MM.1S (cell line): ENCODE data around the gene TBXT.

Source experiments
- EZH2phosphoT487 ChIP-seq: fragments of 300-600 bp; sonication (generic); IDR thresholded peaks from 2 replicates; pipeline ENCODE4 v1.6.1; 2018; ENCODE audit warnings: antibody characterized with exemption, low read length
- TF ChIP-seq, protein P1 (sequence below): fragments of 300-600 bp; sonication (generic); IDR thresholded peaks from 2 replicates; pipeline ENCODE4 v1.5.1; 2016; ENCODE audit warnings: antibody characterized with exemption, low read length, mixed read lengths

DNA sequence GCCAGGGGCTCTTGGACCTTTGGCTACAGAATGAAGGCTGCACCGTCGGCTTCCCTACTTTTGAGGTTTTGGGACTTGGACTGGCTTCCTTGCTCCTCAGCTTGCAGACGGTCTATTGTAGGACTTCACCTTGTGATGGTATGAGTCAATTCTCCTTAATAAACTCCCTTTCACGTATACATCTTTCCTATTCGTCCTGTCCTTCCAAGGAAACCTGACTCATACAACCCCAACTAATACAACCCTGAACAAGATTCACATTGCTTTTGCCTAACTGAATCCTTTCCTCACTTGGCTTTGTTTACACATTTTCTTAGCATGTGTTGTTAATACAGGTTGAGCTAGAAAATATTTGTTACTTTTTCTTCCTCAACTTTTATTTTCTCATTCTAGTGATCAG lies 21.9 kb downstream of the TBXT start:
- TF ChIP-seq, protein P1, sequence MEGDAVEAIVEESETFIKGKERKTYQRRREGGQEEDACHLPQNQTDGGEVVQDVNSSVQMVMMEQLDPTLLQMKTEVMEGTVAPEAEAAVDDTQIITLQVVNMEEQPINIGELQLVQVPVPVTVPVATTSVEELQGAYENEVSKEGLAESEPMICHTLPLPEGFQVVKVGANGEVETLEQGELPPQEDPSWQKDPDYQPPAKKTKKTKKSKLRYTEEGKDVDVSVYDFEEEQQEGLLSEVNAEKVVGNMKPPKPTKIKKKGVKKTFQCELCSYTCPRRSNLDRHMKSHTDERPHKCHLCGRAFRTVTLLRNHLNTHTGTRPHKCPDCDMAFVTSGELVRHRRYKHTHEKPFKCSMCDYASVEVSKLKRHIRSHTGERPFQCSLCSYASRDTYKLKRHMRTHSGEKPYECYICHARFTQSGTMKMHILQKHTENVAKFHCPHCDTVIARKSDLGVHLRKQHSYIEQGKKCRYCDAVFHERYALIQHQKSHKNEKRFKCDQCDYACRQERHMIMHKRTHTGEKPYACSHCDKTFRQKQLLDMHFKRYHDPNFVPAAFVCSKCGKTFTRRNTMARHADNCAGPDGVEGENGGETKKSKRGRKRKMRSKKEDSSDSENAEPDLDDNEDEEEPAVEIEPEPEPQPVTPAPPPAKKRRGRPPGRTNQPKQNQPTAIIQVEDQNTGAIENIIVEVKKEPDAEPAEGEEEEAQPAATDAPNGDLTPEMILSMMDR: no peak
- no peak for TF ChIP-seq EZH2phosphoT487
